Keratinocyte (primary cell): ENCODE measurements around the gene COL4A5. TPM values are rescaled to one million over a fixed set of nuclear protein-coding genes. Genes with fewer than 3 reads are reported as not detected.

Experiments
- DNase-seq: peaks from one replicate; pipeline ENCODE4 v3.0.0-alpha.2; 2011; ENCODE audit warnings: low read depth, missing footprints, low spot score
- FAIRE-seq: peaks from 2 replicates; lab custom pipeline; 2011; peaks lifted over from hg19 to GRCh38; lab: Jason Lieb, UNC
- H2AFZ ChIP-seq: 2 replicates; pipeline ENCODE4 v1.6.0; 2012; ENCODE audit warnings: low read length, control low read depth, inconsistent platforms; ENCODE audit not compliant: control insufficient read depth
- H3K27ac ChIP-seq: 2 replicates; pipeline ENCODE4 v1.5.1; 2011; ENCODE audit warnings: low read length; ENCODE audit not compliant: control insufficient read depth, insufficient read depth
- H3K27me3 ChIP-seq: 3 replicates; pipeline ENCODE4 v1.6.0; 2011; ENCODE audit warnings: low read length; ENCODE audit not compliant: control insufficient read depth, insufficient read depth; ENCODE audit errors: extremely low read depth
- H3K36me3 ChIP-seq, 2 experiments: 2 replicates in 1 of 2; 3 replicates in 1 of 2; pipeline ENCODE4 v1.5.1; 2011; ENCODE audit warnings: low read length in 2 of 2, mild to moderate bottlenecking in 1 of 2; ENCODE audit not compliant: control insufficient read depth in 2 of 2, insufficient read depth in 2 of 2; ENCODE audit errors: extremely low read depth in 1 of 2
- H3K4me1 ChIP-seq: 3 replicates; pipeline ENCODE4 v1.5.1; 2011; ENCODE audit warnings: low read length; ENCODE audit not compliant: control insufficient read depth, insufficient read depth; ENCODE audit errors: extremely low read depth
- H3K4me2 ChIP-seq: 3 replicates; pipeline ENCODE4 v1.6.0; 2011; ENCODE audit warnings: low read depth, low read length; ENCODE audit not compliant: control insufficient read depth, insufficient read depth; ENCODE audit errors: extremely low read depth
- H3K4me3 ChIP-seq, 3 experiments: fragments of 200-600 bp in 1 of 3; sonication (generic) in 1 of 3; 2 replicates in 2 of 3; 3 replicates in 1 of 3; pipeline ENCODE4 v1.5.1; 2011 to 2016; ENCODE audit warnings: low read length in 3 of 3, mild to moderate bottlenecking in 3 of 3, control low read depth in 2 of 3, inconsistent platforms in 1 of 3, low read depth in 1 of 3, mixed read lengths in 1 of 3, mixed run types in 1 of 3, moderate library complexity in 1 of 3; ENCODE audit not compliant: control insufficient read depth in 2 of 3, insufficient read depth in 2 of 3; ENCODE audit errors: extremely low read depth in 1 of 3
- H3K79me2 ChIP-seq: 2 replicates; pipeline ENCODE4 v1.6.0; 2012; ENCODE audit warnings: low read length; ENCODE audit not compliant: control insufficient read depth, insufficient read depth
- H3K9ac ChIP-seq: 3 replicates; pipeline ENCODE4 v1.6.0; 2011; ENCODE audit warnings: low read length; ENCODE audit not compliant: control insufficient read depth, insufficient read depth; ENCODE audit errors: extremely low read depth
- H3K9me1 ChIP-seq: 3 replicates; pipeline ENCODE4 v1.6.0; 2011; ENCODE audit warnings: low read length; ENCODE audit not compliant: control insufficient read depth, insufficient read depth; ENCODE audit errors: extremely low read depth
- H3K9me3 ChIP-seq: 2 replicates; pipeline ENCODE4 v1.5.1; 2012; ENCODE audit warnings: low read depth, low read length; ENCODE audit not compliant: control insufficient read depth
- H4K20me1 ChIP-seq: 3 replicates; pipeline ENCODE4 v1.6.0; 2011; ENCODE audit warnings: low read length; ENCODE audit not compliant: control insufficient read depth, insufficient read depth; ENCODE audit errors: extremely low read depth
- EZH2 ChIP-seq: IDR thresholded peaks from one replicate; pipeline ENCODE4 v1.6.1; 2012; ENCODE audit warnings: inconsistent platforms, mild to moderate bottlenecking, low read length, moderate library complexity
- dilution Hi-C: fragments of 300-500 bp; cut with MboI; formaldehyde crosslinking; loops from one replicate; pipeline ENCODE4 v1.7.0; 2020; ENCODE audit warnings: low sequenced_read_pairs; ENCODE audit not compliant: extremely low pct_ligation_motif_present
- polyA plus RNA-seq, 5 experiments: library from polyadenylated mRNA; depleted of rRNA in 3 of 5; stranded (reverse) in 3 of 5; stranded (forward) in 1 of 5; unstranded in 1 of 5; fragments of >200 nt; gene quantifications; 1 replicate in 1 of 5; 2 replicates in 3 of 5; 3 replicates in 1 of 5; pipeline versions ENCODE4 v1.2.1 to v1.2.3, GENCODE V29; 2011 to 2012; ENCODE audit warnings: missing spikeins in 2 of 5, low read depth in 1 of 5, low replicate concordance in 1 of 5
- TF ChIP-seq, protein P1 (sequence below), 3 experiments: IDR thresholded peaks in 1 of 3; conservative IDR thresholded peaks in 1 of 3; optimal IDR thresholded peaks in 1 of 3; 2 replicates in 2 of 3; 3 replicates in 1 of 3; pipeline versions ENCODE3 to v1.5.1; 2011; ENCODE audit warnings: low read length in 3 of 3, mild to moderate bottlenecking in 3 of 3, moderate library complexity in 2 of 3, control low read depth in 1 of 3, inconsistent platforms in 1 of 3; ENCODE audit not compliant: insufficient read depth in 2 of 3; ENCODE audit errors: extremely low read depth in 1 of 3

The COL4A5 gene
- polyA plus RNA-seq, 1 donor (not counting 4 experiments of a cell fraction or from before 2014, with no cell fraction given), result 53.2 TPM

GRCh38 chrX:108456971-108457477 lies 17.4 kb downstream of the COL4A5 start:
- Histone ChIP-seq H3K4me2 (no peak overlapping the region), H2AFZ (no peak overlapping the region), H3K4me1 (no peaks in the 10 kb centered on the region), H3K36me3 (no peaks in the 10 kb centered on the region), H3K9ac (no peak overlapping the region), H3K27me3 (peaks cover 3% of the 10 kb centered on the region), H3K79me2 (peaks cover 26% of the 10 kb centered on the region), H4K20me1 (no peaks in the 10 kb centered on the region), H3K9me1 (no peaks in the 10 kb centered on the region), H3K9me3 (no peaks in the 10 kb centered on the region), H3K4me3 (no peak overlapping the region), H3K27ac (no peak overlapping the region)
- TF ChIP-seq EZH2, result no peak
- TF ChIP-seq, protein P1, sequence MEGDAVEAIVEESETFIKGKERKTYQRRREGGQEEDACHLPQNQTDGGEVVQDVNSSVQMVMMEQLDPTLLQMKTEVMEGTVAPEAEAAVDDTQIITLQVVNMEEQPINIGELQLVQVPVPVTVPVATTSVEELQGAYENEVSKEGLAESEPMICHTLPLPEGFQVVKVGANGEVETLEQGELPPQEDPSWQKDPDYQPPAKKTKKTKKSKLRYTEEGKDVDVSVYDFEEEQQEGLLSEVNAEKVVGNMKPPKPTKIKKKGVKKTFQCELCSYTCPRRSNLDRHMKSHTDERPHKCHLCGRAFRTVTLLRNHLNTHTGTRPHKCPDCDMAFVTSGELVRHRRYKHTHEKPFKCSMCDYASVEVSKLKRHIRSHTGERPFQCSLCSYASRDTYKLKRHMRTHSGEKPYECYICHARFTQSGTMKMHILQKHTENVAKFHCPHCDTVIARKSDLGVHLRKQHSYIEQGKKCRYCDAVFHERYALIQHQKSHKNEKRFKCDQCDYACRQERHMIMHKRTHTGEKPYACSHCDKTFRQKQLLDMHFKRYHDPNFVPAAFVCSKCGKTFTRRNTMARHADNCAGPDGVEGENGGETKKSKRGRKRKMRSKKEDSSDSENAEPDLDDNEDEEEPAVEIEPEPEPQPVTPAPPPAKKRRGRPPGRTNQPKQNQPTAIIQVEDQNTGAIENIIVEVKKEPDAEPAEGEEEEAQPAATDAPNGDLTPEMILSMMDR (optimal IDR thresholded peaks at IDR 0.05 in 1 of 3, IDR thresholded peaks at IDR 0.05 in 1 of 3, conservative IDR thresholded peaks at IDR 0.05 in 1 of 3; ENCODE audit: extremely low read depth in 1 of 3, insufficient read depth in 2 of 3, low read length in 3 of 3), result no peak
- DNase-seq, result no peak
- dilution Hi-C loops, result no loop called here
- no peak for FAIRE-seq

- Histone ChIP-seq H3K9ac (no peak overlapping the region), H3K9me3 (no peaks in the 10 kb centered on the region), H3K27ac (no peak overlapping the region), H3K36me3 (no peaks in the 10 kb centered on the region), H3K27me3 (no peaks in the 10 kb centered on the region), H3K79me2 (peaks cover 26% of the 10 kb centered on the region), H3K4me1 (no peaks in the 10 kb centered on the region), H3K4me3 (no peak overlapping the region), H3K4me2 (no peak overlapping the region), H3K9me1 (no peaks in the 10 kb centered on the region), H2AFZ (no peak overlapping the region), H4K20me1 (no peaks in the 10 kb centered on the region)
- FAIRE-seq (no peak), DNase-seq (no peak)
- dilution Hi-C loops, result no loop called here
- TF ChIP-seq, protein P1 (optimal IDR thresholded peaks at IDR 0.05 in 1 of 3, IDR thresholded peaks at IDR 0.05 in 1 of 3, conservative IDR thresholded peaks at IDR 0.05 in 1 of 3; ENCODE audit: extremely low read depth in 1 of 3, insufficient read depth in 2 of 3, low read length in 3 of 3), result no peak
- TF ChIP-seq EZH2, result no peak
Measured at GRCh38 chrX:108464604-108465003, 25.0 kb downstream of the COL4A5 start.
